GM23338 (cell line): ENCODE results near the gene ZC3H12C. TPM values are rescaled to one million over a fixed set of nuclear protein-coding genes. Genes with fewer than 3 reads are reported as not detected.

Experiments used
- ATAC-seq: fragments of 200-7000 bp; cut with Tn5 transposase; 3 replicates; pipeline ENCODE4 v1.9.1; 2020
- DNase-seq: peaks from one replicate; pipeline ENCODE4 v3.0.0-alpha.2; 2015; ENCODE audit warnings: low spot score
- H2AFZ ChIP-seq: fragments of 200-600 bp; sonication (generic); 2 replicates; pipeline ENCODE4 v1.8.0; 2016; ENCODE audit warnings: antibody characterized with exemption, mild to moderate bottlenecking, moderate library complexity
- H3F3A ChIP-seq: fragments of 200-600 bp; sonication (generic); replicated peaks from 2 replicates; pipeline ENCODE4 v1.8.0; 2017; ENCODE audit warnings: antibody characterized with exemption, mixed run types, low read depth
- H3K27ac ChIP-seq: fragments of 200-600 bp; sonication (generic); 2 replicates; pipeline ENCODE4 v1.6.1; 2016; ENCODE audit warnings: low read depth
- H3K27me3 ChIP-seq: fragments of 200-600 bp; sonication (generic); 2 replicates; pipeline ENCODE4 v1.8.0; 2016; ENCODE audit warnings: mild to moderate bottlenecking, mixed run types, moderate library complexity; ENCODE audit not compliant: insufficient read depth
- H3K36me3 ChIP-seq: fragments of 200-600 bp; sonication (generic); 2 replicates; pipeline ENCODE4 v1.8.0; 2016; ENCODE audit warnings: mild to moderate bottlenecking; ENCODE audit not compliant: insufficient read depth
- H3K4me1 ChIP-seq: fragments of 200-600 bp; sonication (generic); 2 replicates; pipeline ENCODE4 v1.8.0; 2016; ENCODE audit warnings: mild to moderate bottlenecking, moderate library complexity; ENCODE audit not compliant: insufficient read depth
- H3K4me2 ChIP-seq: fragments of 200-600 bp; sonication (generic); 2 replicates; pipeline ENCODE4 v1.7.1; 2017; ENCODE audit warnings: mixed run types
- H3K4me3 ChIP-seq: fragments of 200-600 bp; sonication (generic); 2 replicates; pipeline ENCODE4 v1.6.1; 2016; ENCODE audit warnings: mixed run types
- H3K79me2 ChIP-seq: fragments of 200-600 bp; sonication (generic); replicated peaks from 2 replicates; pipeline ENCODE4 v1.8.0; 2017; ENCODE audit warnings: mild to moderate bottlenecking; ENCODE audit not compliant: insufficient read depth
- H3K9me2 ChIP-seq: fragments of 200-600 bp; sonication (generic); 2 replicates; pipeline ENCODE4 v1.8.0; 2017; ENCODE audit not compliant: insufficient read depth
- H4K20me1 ChIP-seq: fragments of 200-600 bp; sonication (generic); replicated peaks from 2 replicates; pipeline ENCODE4 v1.8.0; 2017; ENCODE audit warnings: mild to moderate bottlenecking; ENCODE audit not compliant: insufficient read depth
- H3K27ac Mint-ChIP-seq: 2 replicates; pipeline ENCODE4 v1.8.0; 2020; ENCODE audit warnings: inconsistent platforms, mild to moderate bottlenecking, moderate library complexity, mixed read lengths
- H3K27me3 Mint-ChIP-seq: 3 replicates; pipeline ENCODE4 v1.8.0; 2022; ENCODE audit warnings: low read depth, mild to moderate bottlenecking, moderate library complexity, mixed read lengths, inconsistent platforms; ENCODE audit not compliant: insufficient read depth, poor library complexity
- H3K36me3 Mint-ChIP-seq: 3 replicates; pipeline ENCODE4 v1.8.0; 2021; ENCODE audit warnings: low read depth, mild to moderate bottlenecking, inconsistent platforms, moderate library complexity, mixed read lengths
- H3K4me1 Mint-ChIP-seq: 3 replicates; pipeline ENCODE4 v1.8.0; 2020; ENCODE audit warnings: mild to moderate bottlenecking, inconsistent platforms, mixed read lengths
- H3K4me3 Mint-ChIP-seq: 3 replicates; pipeline ENCODE4 v1.8.0; 2021; ENCODE audit warnings: moderate library complexity, mild to moderate bottlenecking, inconsistent platforms, mixed read lengths
- H3K9me3 Mint-ChIP-seq: 3 replicates; pipeline ENCODE4 v1.8.0; 2020; ENCODE audit warnings: moderate library complexity, mild to moderate bottlenecking, inconsistent platforms, mixed read lengths
- CREB1 ChIP-seq: fragments of 250-450 bp; sonication (Bioruptor Pico); IDR thresholded peaks from 2 replicates; pipeline ENCODE4 v1.5.0; 2020; ENCODE audit warnings: low read depth, mild to moderate bottlenecking, moderate library complexity
- EZH2phosphoT487 ChIP-seq: fragments of 200-600 bp; sonication (generic); IDR thresholded peaks from one replicate; pipeline ENCODE4 v1.8.1; 2018; ENCODE audit warnings: antibody characterized with exemption; ENCODE audit not compliant: unreplicated experiment
- POLR2AphosphoS5 ChIP-seq: IDR thresholded peaks from 2 replicates; pipeline ENCODE4 v1.6.1; 2016; ENCODE audit warnings: antibody characterized with exemption, low read depth
- ZNF114 ChIP-seq: fragments of 250-450 bp; sonication (Bioruptor Pico); IDR thresholded peaks from 2 replicates; pipeline ENCODE4 v1.5.0; 2020; ENCODE audit warnings: mild to moderate bottlenecking, moderate library complexity
- ZNF331 ChIP-seq: fragments of 250-450 bp; sonication (Bioruptor Pico); IDR thresholded peaks from 2 replicates; pipeline ENCODE4 v1.5.0; 2020; ENCODE audit warnings: low read depth, mild to moderate bottlenecking, moderate library complexity
- polyA plus RNA-seq: library from polyadenylated mRNA; unstranded; fragments of >200 nt; fragmentation: Nextera tagmentation; extraction: Ambion mirVana; gene quantifications from 2 replicates; pipeline ENCODE4 v1.2.1, GENCODE V29; 2016
- total RNA-seq: library from RNA; depleted of rRNA; stranded (reverse); fragments of >200 nt; shearing (Covaris generic); gene quantifications from 2 replicates; pipeline ENCODE4 v1.2.3, GENCODE V29; 2014
- TF ChIP-seq, protein P1 (sequence below): fragments of 250-450 bp; sonication (Bioruptor Pico); IDR thresholded peaks from 2 replicates; pipeline ENCODE4 v1.5.0; 2020; ENCODE audit warnings: mild to moderate bottlenecking, moderate library complexity
- TF ChIP-seq, protein P2 (sequence below): IDR thresholded peaks from 2 replicates; pipeline ENCODE4 v1.6.1; 2016; ENCODE audit warnings: antibody characterized with exemption

ZC3H12C gene
- total and polyA plus RNA-seq, 2 experiments from 2014 or later, result 0.55 to 2.4 TPM

DNA sequence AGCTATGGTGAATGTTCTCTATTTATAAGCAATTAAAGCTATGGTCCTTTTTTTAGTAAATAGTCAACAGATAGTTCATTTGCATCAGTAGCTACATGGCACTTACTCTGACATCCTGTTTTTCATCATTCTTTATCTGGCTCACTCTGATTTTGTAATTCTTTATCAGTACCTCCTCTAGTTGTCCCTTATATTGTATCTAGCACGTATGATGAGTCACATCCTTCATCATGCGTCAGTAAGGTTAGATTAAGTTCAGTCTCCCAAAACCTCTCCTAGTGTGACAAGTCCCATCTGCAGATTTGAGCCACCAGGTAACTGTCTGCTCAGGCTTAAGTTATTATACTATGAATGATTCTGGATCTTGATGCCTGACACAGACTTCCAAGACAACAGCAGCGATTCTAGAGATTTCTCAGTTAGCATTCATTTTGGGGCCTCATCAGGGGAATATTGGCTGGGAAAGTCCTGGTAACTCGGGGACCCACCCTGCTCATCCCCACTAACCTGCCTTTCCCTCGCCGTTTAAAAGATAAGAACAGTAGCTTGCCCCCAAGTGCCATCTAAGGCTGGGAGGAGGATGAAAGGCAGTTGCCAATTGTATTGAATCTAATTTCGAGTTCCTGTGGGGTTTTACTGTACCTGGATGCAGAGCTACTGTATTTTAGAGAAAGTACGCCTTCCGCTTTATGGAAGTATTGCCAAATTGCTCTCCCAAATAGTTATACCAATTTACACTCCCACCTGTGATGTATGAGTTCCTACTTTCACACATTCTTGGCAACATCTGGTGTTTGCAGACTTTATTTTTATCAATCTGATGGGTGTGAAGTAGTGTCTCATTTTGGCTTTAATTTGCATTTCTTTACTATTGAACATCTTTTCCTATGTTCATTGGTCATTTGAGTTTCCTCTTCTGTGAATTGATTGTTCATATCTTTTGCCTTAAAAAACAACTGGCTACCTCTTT lies 55.9 kb downstream of the ZC3H12C start (continued):
- TF ChIP-seq, protein P1, sequence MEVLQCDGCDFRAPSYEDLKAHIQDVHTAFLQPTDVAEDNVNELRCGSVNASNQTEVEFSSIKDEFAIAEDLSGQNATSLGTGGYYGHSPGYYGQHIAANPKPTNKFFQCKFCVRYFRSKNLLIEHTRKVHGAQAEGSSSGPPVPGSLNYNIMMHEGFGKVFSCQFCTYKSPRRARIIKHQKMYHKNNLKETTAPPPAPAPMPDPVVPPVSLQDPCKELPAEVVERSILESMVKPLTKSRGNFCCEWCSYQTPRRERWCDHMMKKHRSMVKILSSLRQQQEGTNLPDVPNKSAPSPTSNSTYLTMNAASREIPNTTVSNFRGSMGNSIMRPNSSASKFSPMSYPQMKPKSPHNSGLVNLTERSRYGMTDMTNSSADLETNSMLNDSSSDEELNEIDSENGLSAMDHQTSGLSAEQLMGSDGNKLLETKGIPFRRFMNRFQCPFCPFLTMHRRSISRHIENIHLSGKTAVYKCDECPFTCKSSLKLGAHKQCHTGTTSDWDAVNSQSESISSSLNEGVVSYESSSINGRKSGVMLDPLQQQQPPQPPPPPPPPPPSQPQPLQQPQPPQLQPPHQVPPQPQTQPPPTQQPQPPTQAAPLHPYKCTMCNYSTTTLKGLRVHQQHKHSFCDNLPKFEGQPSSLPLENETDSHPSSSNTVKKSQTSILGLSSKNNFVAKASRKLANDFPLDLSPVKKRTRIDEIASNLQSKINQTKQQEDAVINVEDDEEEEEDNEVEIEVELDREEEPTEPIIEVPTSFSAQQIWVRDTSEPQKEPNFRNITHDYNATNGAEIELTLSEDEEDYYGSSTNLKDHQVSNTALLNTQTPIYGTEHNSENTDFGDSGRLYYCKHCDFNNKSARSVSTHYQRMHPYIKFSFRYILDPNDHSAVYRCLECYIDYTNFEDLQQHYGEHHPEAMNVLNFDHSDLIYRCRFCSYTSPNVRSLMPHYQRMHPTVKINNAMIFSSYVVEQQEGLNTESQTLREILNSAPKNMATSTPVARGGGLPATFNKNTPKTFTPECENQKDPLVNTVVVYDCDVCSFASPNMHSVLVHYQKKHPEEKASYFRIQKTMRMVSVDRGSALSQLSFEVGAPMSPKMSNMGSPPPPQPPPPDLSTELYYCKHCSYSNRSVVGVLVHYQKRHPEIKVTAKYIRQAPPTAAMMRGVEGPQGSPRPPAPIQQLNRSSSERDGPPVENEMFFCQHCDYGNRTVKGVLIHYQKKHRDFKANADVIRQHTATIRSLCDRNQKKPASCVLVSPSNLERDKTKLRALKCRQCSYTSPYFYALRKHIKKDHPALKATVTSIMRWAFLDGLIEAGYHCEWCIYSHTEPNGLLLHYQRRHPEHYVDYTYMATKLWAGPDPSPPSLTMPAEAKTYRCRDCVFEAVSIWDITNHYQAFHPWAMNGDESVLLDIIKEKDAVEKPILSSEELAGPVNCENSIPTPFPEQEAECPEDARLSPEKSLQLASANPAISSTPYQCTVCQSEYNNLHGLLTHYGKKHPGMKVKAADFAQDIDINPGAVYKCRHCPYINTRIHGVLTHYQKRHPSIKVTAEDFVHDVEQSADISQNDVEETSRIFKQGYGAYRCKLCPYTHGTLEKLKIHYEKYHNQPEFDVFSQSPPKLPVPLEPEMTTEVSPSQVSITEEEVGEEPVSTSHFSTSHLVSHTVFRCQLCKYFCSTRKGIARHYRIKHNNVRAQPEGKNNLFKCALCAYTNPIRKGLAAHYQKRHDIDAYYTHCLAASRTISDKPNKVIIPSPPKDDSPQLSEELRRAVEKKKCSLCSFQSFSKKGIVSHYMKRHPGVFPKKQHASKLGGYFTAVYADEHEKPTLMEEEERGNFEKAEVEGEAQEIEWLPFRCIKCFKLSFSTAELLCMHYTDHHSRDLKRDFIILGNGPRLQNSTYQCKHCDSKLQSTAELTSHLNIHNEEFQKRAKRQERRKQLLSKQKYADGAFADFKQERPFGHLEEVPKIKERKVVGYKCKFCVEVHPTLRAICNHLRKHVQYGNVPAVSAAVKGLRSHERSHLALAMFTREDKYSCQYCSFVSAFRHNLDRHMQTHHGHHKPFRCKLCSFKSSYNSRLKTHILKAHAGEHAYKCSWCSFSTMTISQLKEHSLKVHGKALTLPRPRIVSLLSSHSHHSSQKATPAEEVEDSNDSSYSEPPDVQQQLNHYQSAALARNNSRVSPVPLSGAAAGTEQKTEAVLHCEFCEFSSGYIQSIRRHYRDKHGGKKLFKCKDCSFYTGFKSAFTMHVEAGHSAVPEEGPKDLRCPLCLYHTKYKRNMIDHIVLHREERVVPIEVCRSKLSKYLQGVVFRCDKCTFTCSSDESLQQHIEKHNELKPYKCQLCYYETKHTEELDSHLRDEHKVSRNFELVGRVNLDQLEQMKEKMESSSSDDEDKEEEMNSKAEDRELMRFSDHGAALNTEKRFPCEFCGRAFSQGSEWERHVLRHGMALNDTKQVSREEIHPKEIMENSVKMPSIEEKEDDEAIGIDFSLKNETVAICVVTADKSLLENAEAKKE (CRISPR knock-in tag), result no peak
- TF ChIP-seq ZNF331 (CRISPR knock-in tag) (no peak), EZH2phosphoT487 (no peak)

DNA sequence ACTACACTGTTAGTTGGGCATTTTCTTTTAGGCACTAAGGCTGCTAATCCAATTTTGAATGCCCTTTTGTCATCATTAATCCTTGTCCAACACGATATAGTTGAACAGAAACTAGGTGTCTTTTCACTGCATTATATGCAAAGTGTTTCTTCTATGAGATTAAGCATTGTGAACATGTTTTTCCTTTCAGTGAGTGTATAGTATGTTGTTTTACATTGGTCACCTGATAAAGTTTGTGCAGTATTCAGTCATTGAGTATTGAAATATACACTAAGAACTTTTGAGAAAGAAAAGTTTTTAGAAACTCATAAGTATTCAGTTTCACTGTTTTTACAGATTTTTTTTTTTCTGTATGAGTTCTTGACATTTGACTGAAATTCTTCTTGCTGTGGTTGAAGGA lies 59.0 kb downstream of the ZC3H12C start:
- H3K4me3 Mint-ChIP-seq, result no peak overlapping the region
- no peak for ATAC-seq
- no peak overlapping the region for H3K4me3 ChIP-seq

More for the DNA sequence above, 59.0 kb downstream of the ZC3H12C start:
- H3K36me3 ChIP-seq, result no peaks in the 10 kb centered on the region
- H4K20me1 ChIP-seq, result no peaks in the 10 kb centered on the region
- no peaks in the 10 kb centered on the region for H3K27me3 ChIP-seq
- no peak overlapping the region for H3K27ac ChIP-seq
- H3K9me2 ChIP-seq, result no peaks in the 10 kb centered on the region
- no peak overlapping the region for H3K4me2 ChIP-seq
- H3F3A ChIP-seq, result no peaks in the 10 kb centered on the region
- Mint-ChIP-seq H3K36me3 (no peaks in the 10 kb centered on the region; the same call in 2 of the 3 replicates), H3K4me1 (peaks cover 11% of the 10 kb centered on the region), H3K27me3 (no peaks in the 10 kb centered on the region), H3K27ac (no peak overlapping the region), H3K9me3 (no peaks in the 10 kb centered on the region)
- H3K79me2 ChIP-seq, result 0 out of 2 replicates have a peak, but pooled peaks cover 3% of the 10 kb centered on the region
- DNase-seq, result no peak
- H3K4me1 ChIP-seq, result 0 out of 2 replicates have a peak, but pooled peaks cover 3% of the 10 kb centered on the region
- TF ChIP-seq ZNF114 (no peak), POLR2AphosphoS5 (no peak), ZNF331 (CRISPR knock-in tag) (no peak), CREB1 (CRISPR knock-in tag) (no peak)
- TF ChIP-seq, protein P2, sequence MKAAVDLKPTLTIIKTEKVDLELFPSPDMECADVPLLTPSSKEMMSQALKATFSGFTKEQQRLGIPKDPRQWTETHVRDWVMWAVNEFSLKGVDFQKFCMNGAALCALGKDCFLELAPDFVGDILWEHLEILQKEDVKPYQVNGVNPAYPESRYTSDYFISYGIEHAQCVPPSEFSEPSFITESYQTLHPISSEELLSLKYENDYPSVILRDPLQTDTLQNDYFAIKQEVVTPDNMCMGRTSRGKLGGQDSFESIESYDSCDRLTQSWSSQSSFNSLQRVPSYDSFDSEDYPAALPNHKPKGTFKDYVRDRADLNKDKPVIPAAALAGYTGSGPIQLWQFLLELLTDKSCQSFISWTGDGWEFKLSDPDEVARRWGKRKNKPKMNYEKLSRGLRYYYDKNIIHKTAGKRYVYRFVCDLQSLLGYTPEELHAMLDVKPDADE, result no peak
- H2AFZ ChIP-seq, result no peak overlapping the region
